Panc1 (cell line): ENCODE measurements around the gene FCHSD2. TPM values are rescaled to one million over a fixed set of nuclear protein-coding genes. Genes with fewer than 3 reads are reported as not detected.
A peak's percentile ranks its signal among the peaks of the same experiment; 100 is the strongest.

Experiments used
- ATAC-seq: fragments of 200-7000 bp; cut with Tn5 transposase; 2 replicates; pipeline ENCODE4 v1.9.1; 2020; ENCODE audit warnings: mild to moderate bottlenecking, moderate library complexity
- BruUV-seq: library from RNA; stranded (reverse); fragments of 400-500 nt; replicated peaks from 2 replicates; lab custom pipeline; 2021; lab: Mats Ljungman, UMichigan
- CTCF ChIA-PET: fragments of 300-600 bp; sonication (Branson Sonifier 250); formaldehyde crosslinking; loops from one replicate; lab custom pipeline; 2022; ENCODE audit warnings: antibody characterized with exemption; lab: Charles Lee
- POLR2A ChIA-PET: fragments of 300-600 bp; sonication (Branson Sonifier 250); formaldehyde crosslinking; loops from one replicate; lab custom pipeline; 2022; ENCODE audit warnings: antibody characterized with exemption; lab: Charles Lee
- DNase-seq: peaks from one replicate; pipeline ENCODE4 v3.0.0-alpha.2; 2010; ENCODE audit warnings: low read depth, low spot score
- H3K27ac ChIP-seq: 2 replicates; pipeline ENCODE4 v1.5.1; 2011; ENCODE audit warnings: mild to moderate bottlenecking, low read length, inconsistent platforms
- H3K27me3 ChIP-seq: fragments of 200-500 bp; sonication (Bioruptor generic); 2 replicates; pipeline ENCODE4 v1.6.0; 2014; ENCODE audit warnings: low read length, inconsistent platforms; ENCODE audit not compliant: control insufficient read depth, insufficient read depth
- H3K36me3 ChIP-seq: fragments of 200-500 bp; sonication (Bioruptor generic); 2 replicates; pipeline ENCODE4 v1.5.1; 2014; ENCODE audit warnings: inconsistent platforms, mild to moderate bottlenecking, low read length, moderate library complexity; ENCODE audit not compliant: control insufficient read depth, insufficient read depth
- H3K4me1 ChIP-seq: 2 replicates; pipeline ENCODE4 v1.5.1; 2011; ENCODE audit warnings: inconsistent platforms, mild to moderate bottlenecking, low read length, moderate library complexity; ENCODE audit not compliant: control insufficient read depth, insufficient read depth
- H3K4me3 ChIP-seq, 2 experiments: 2 replicates each; pipeline ENCODE4 v1.5.1; 2011 to 2012; ENCODE audit warnings: low read depth in 2 of 2, low read length in 2 of 2, mild to moderate bottlenecking in 2 of 2, inconsistent platforms in 1 of 2, moderate library complexity in 1 of 2
- H3K9me3 ChIP-seq: fragments of 200-500 bp; sonication (Bioruptor generic); 2 replicates; pipeline ENCODE4 v1.5.1; 2014; ENCODE audit warnings: low read depth, mild to moderate bottlenecking, inconsistent platforms, low read length, moderate library complexity; ENCODE audit not compliant: control insufficient read depth, insufficient read depth
- CTCF ChIP-seq: fragments of 450-650 bp; IDR thresholded peaks from 2 replicates; pipeline ENCODE4 v1.5.1; 2017; ENCODE audit warnings: mild to moderate bottlenecking
- POLR2AphosphoS5 ChIP-seq: IDR thresholded peaks from 2 replicates; pipeline ENCODE4 v1.6.1; 2012; ENCODE audit warnings: mild to moderate bottlenecking, low read depth, low read length, moderate library complexity
- REST ChIP-seq, 2 experiments: IDR thresholded peaks; 2 replicates each; pipeline ENCODE4 v1.6.1; 2011 to 2012; ENCODE audit warnings: low read depth in 2 of 2, control low read depth in 1 of 2, low read length in 1 of 2, mild to moderate bottlenecking in 1 of 2, moderate library complexity in 1 of 2; ENCODE audit not compliant: insufficient read depth in 1 of 2
- SIN3A ChIP-seq: IDR thresholded peaks from 2 replicates; pipeline ENCODE4 v1.6.1; 2012; ENCODE audit warnings: low read depth, mild to moderate bottlenecking, low read length, moderate library complexity, borderline replicate concordance; ENCODE audit not compliant: insufficient read depth
- TCF7L2 ChIP-seq: IDR thresholded peaks from 2 replicates; pipeline ENCODE4 v1.6.1; 2011; ENCODE audit warnings: mild to moderate bottlenecking, low read depth, low read length, inconsistent platforms
- in situ Hi-C: cut with HindIII; loops from 2 replicates; pipeline ENCODE4 v1.10.0; 2016; ENCODE audit warnings: low sequenced_read_pairs, low pct_unique_long_range_greater_than_20kb
- intact Hi-C: fragments of 100-400 bp; cut with micrococcal nuclease; formaldehyde crosslinking; loops from one replicate; pipeline ENCODE4 v1.10.0; 2022; ENCODE audit not compliant: unreplicated experiment
- total RNA-seq: library from RNA; stranded (reverse); gene quantifications from one replicate; pipeline ENCODE4 v1.2.1, GENCODE V29; 2021; ENCODE audit not compliant: unreplicated experiment

Gene FCHSD2
- total RNA-seq, 1 experiment from 2014 or later = 31.8 TPM

GRCh38 chr11:72798361-72798760 is 343.8 kb downstream of the FCHSD2 start:
- no peak for TF ChIP-seq CTCF
- no peak for TF ChIP-seq POLR2AphosphoS5
- no peak for TF ChIP-seq REST (IDR thresholded peaks at IDR 0.05; ENCODE audit: insufficient read depth in 1 of 2, low read depth in 2 of 2, low read length in 1 of 2)
- no peak for TF ChIP-seq TCF7L2
- TF ChIP-seq SIN3A = no peak
- no peaks in the 10 kb centered on the region for H3K9me3 ChIP-seq
- CTCF ChIA-PET = interaction anchor here (0.7 kb wide), 2 partner anchors 73 to 590 kb away, joined by 3 to 5 read pairs; no protein-coding TSS in a partner anchor
- no peak overlapping the region for H3K27ac ChIP-seq
- H3K36me3 ChIP-seq = no peaks in the 10 kb centered on the region
- H3K4me1 ChIP-seq = peaks cover 5% of the 10 kb centered on the region
- BruUV-seq = no TSS peak
- ATAC-seq (no peak), DNase-seq (no peak)
- intact Hi-C loops = no loop called here
- POLR2A ChIA-PET = interaction anchor here (1.2 kb wide), 1 partner anchor 14 kb away, joined by 5 read pairs; no protein-coding TSS in a partner anchor
- H3K27me3 ChIP-seq = no peaks in the 10 kb centered on the region
- in situ Hi-C loops = no loop called here
- no peak overlapping the region for H3K4me3 ChIP-seq

GRCh38 chr11:72793425-72794367 is 348.4 kb downstream of the FCHSD2 start, which contains the start of gene STARD10:
Gene STARD10 (minus strand): TSS chr11:72794047. CDS start chr11:72781181, 12,866 bp downstream.
- ChIA-PET CTCF (interaction anchor here (0.6 to 2.4 kb wide), 9 partner anchors 11 to 439 kb away, joined by 3 to 25 read pairs (median 4); partner anchors contain the start of gene FCHSD2), POLR2A (interaction anchor here (0.5 to 0.6 kb wide), 3 partner anchors 9 to 308 kb away, joined by 3 to 10 read pairs (median 4); no protein-coding TSS in a partner anchor)
- Histone ChIP-seq H3K4me3 (peak within 1 kb of the TSS; percentile 71 to 79), H3K27ac (peak within 1 kb of the TSS; percentile 99), H3K36me3 (no peaks in the 10 kb centered on the region), H3K27me3 (no peaks in the 10 kb centered on the region), H3K4me1 (peaks cover 15% of the 10 kb centered on the region), H3K9me3 (no peaks in the 10 kb centered on the region)
- no peak for TF ChIP-seq REST (IDR thresholded peaks at IDR 0.05; ENCODE audit: insufficient read depth in 1 of 2, low read depth in 2 of 2, low read length in 1 of 2)
- peak; percentile 91 for TF ChIP-seq POLR2AphosphoS5
- no peak for TF ChIP-seq TCF7L2
- peak; percentile 27; the same call in 1 of the 2 replicates for TF ChIP-seq SIN3A
- peak; percentile 100 for TF ChIP-seq CTCF
- peak; percentile 82 for DNase-seq
- TSS peak; percentile 94 for BruUV-seq
- intact Hi-C loops = loop anchor here (5.0 kb wide), 1 partner anchor 66 kb away; no protein-coding TSS in a partner anchor
- in situ Hi-C loops = no loop called here
- peak; percentile 98 for ATAC-seq
